Heart left ventricle (tissue), 16 donors: Measurements from ENCODE around the gene TGFB1. TPM values are rescaled to one million over a fixed set of nuclear protein-coding genes. Genes with fewer than 3 reads are reported as not detected.

ENCODE experiments used
- ATAC-seq, 4 donors: fragments of 200-7000 bp; cut with Tn5 transposase; one replicate each; pipeline ENCODE4 v1.9.1; 2020 to 2022; ENCODE audit warnings: moderate library complexity in 4 of 4, mild to moderate bottlenecking in 3 of 4, moderate number of reproducible peaks in 1 of 4
- DNase-seq, 5 donors: peaks; one replicate each; pipeline ENCODE4 v3.0.0-alpha.2; 2020
- H3K27ac ChIP-seq, 12 donors: fragments of 200-600 bp; sonication (generic) in 4 of 12; one replicate each; pipeline versions ENCODE4 v1.5.0 to v1.8.0; 2016 to 2022; ENCODE audit warnings: mild to moderate bottlenecking in 2 of 12
- H3K27me3 ChIP-seq, 9 donors: fragments of 200-600 bp; sonication (generic) in 2 of 9; one replicate each; pipeline versions ENCODE4 v1.5.1 to v1.8.0; 2016 to 2022; ENCODE audit warnings: mild to moderate bottlenecking in 3 of 9
- H3K36me3 ChIP-seq, 9 donors: fragments of 200-600 bp; sonication (generic) in 2 of 9; one replicate each; pipeline versions ENCODE4 v1.5.0 to v1.8.0; 2018 to 2022; ENCODE audit warnings: mild to moderate bottlenecking in 2 of 9
- H3K4me1 ChIP-seq, 12 donors: fragments of 200-600 bp; sonication (generic) in 4 of 12; one replicate each; pipeline versions ENCODE4 v1.5.0 to v1.8.0; 2016 to 2022; ENCODE audit warnings: mild to moderate bottlenecking in 3 of 12
- H3K4me3 ChIP-seq, 12 donors: fragments of 200-600 bp; sonication (generic) in 4 of 12; one replicate each; pipeline versions ENCODE4 v1.5.0 to v1.8.0; 2017 to 2022; ENCODE audit warnings: mild to moderate bottlenecking in 9 of 12, moderate library complexity in 4 of 12
- H3K9me3 ChIP-seq, 12 donors: fragments of 200-600 bp; sonication (generic) in 4 of 12; one replicate each; pipeline versions ENCODE4 v1.5.0 to v1.8.0; 2016 to 2022; ENCODE audit warnings: mild to moderate bottlenecking in 1 of 12
- CTCF ChIP-seq, 12 donors: fragments of 200-600 bp; sonication (generic) in 4 of 12; IDR thresholded peaks; one replicate each; pipeline versions ENCODE4 v1.5.0 to v1.8.0; 2018 to 2022; ENCODE audit warnings: antibody characterized with exemption in 12 of 12, mild to moderate bottlenecking in 5 of 12
- POLR2A ChIP-seq, 2 donors: fragments of 450-650 bp; IDR thresholded peaks; one replicate each; pipeline ENCODE4 v1.6.1; 2017; ENCODE audit warnings: antibody characterized with exemption in 2 of 2, mild to moderate bottlenecking in 2 of 2, moderate library complexity in 2 of 2
- WGBS, 4 donors: extraction: QIAGEN DNeasy Blood & Tissue Kit in 2 of 4; methylation state at CpG; one replicate each; pipeline versions ENCODE4 v1.1.5 to v1.1.7; 2013 to 2018; 5-methylcytosine and 5-hydroxymethylcytosine counted together
- intact Hi-C, 10 donors: fragments of 100-400 bp; cut with DNase I; formaldehyde crosslinking; loops; one replicate each; pipeline versions ENCODE4 v1.11.1 to v1.14.2; 2022
- polyA plus RNA-seq, 2 donors: library from polyadenylated mRNA; stranded (reverse); fragments of 200-250 nt; gene quantifications; one replicate each; pipeline ENCODE4 v1.2.3, GENCODE V29; 2013
- total RNA-seq, 9 donors: library from RNA; depleted of rRNA in 2 of 9; stranded (reverse); fragments of >200 nt in 2 of 9; fragmentation: NEBNext Ultra II Directional in 3 of 9; extraction: Animal tissue kit (Norgen Biotek cat#: 25700) in 3 of 9; gene quantifications; one replicate each; pipeline versions ENCODE4 v1.1.0 to v1.2.4, GENCODE V29; 2016 to 2023
- donor health status: ischemic (EF 13 %, LVEDD 7.1; RV severe dilation, severe dysfunction).
- donor health status: healthy with polysubstance abuse.
- donor health status: DM: no; HTN: yes; CAD: no.
- donor health status: DM: no; HTN: no; CAD: no.
- donor health status: ischemic (EF 25% LVEDD 6.9; RV normal size, moderate dysfunction).
- donor health status: ischemic (EF 25% LVEDD 5.7; RV mildly dilated, moderate dysfunction).
- donor health status: healthy.
- donor health status: DM: yes; HTN: yes; CAD: no.
- donor health status: ischemic (EF 35%, LVEDD 5.7; RV mildly dilated, moderate dysfunction).
- donor health status: nonischemic (EF 11% LVEDD 7.7; RV severe dilation, severe dysfunction).
- donor health status: DM: yes; HTN: yes; CAD: no.
- donor health status: PGD.
- donor health status: ischemic (EF 29% LVEDD 5.4; RV normal size, mild dysfunction).
- donor health status: nonischemic (EF 23%, LVEDD 6.1; RV moderate dilation, normal function).

The TGFB1 gene
- total and polyA plus RNA-seq, 11 donors: 9.4 to 68.8 (median 13.9) TPM

DNA sequence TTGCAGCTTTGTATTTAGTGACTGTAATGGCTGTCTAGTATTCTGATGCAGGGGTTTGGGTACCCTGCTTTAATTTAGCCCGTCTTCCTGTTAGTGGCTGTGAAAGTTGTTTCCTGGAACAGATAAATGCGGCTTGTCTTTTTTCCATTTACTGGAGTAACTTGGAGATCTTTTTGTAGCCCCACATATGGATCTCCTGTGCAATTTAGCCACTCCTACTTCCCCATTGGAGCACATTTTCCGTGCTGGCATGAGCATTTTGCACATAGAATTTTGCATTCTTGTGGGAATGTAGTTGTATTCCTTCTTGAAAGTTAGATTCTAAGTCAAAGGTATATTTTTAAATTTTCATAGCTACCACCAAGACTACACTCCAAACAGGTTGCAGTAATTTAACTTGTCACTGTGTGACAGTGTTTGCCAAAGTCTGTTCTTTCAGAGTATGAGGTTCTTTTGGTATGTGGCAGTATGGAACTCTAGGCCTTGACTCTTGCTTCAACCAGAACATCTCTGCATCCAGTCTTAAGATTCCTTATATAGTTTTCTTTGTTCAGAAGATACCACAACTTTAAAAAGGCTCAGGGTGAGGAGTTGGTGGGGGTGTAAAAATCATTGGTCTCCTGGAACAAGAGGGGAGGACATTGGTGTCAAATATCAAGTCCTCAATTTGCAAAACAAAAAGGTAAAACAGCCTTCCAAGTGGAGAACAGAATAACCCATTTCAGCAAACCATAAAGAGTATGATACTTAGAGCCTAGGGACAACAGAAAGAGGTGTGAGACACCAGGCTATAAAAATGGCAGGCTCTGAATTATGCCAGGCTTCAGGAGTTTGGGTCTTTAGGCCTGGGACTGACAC is 64.8 kb downstream of the TGFB1 start:
- Histone ChIP-seq H3K36me3 (peaks cover 0 to 100% (median 98%) of the 10 kb centered on the region in 9 donors), H3K9me3 (no peaks in the 10 kb centered on the region), H3K4me1 (no peaks in the 10 kb centered on the region), H3K27me3 (no peaks in the 10 kb centered on the region), H3K4me3 (no peak overlapping the region), H3K27ac (no peak overlapping the region)
- WGBS, 4 donors: 78 to 84% (median 81%) methylated on average over 3 of the region's 3 CpGs
- no peak for TF ChIP-seq POLR2A (IDR thresholded peaks at IDR 0.05)
- TF ChIP-seq CTCF (IDR thresholded peaks at IDR 0.05): no peak
- DNase-seq (no peak), ATAC-seq (no peak)
- intact Hi-C loops: no loop called here

Other genes with a start within 250 kb of the TGFB1 start
- gene CYP2F1, start 239.5 kb downstream of the TGFB1 start, total RNA-seq: not detected
- gene CYP2F1, start 239.5 kb downstream of the TGFB1 start, polyA plus RNA-seq: not detected
- gene CYP2S1, start 160.7 kb downstream of the TGFB1 start, total RNA-seq: 1 to 10 TPM in 2 of 9 donors, under 1 TPM in 7; 0.18 to 3.8 (median 0.37) TPM
- under 1 TPM; 0.11 to 0.35 TPM for gene CYP2S1, start 160.7 kb downstream of the TGFB1 start, polyA plus RNA-seq
- gene AXL, start 134.7 kb downstream of the TGFB1 start, total RNA-seq: 10 to 100 TPM in 7 of 9 donors, 1 to 10 TPM in 2; 9.3 to 62.5 (median 13.2) TPM
- 10 to 100 TPM in 1 of 2 donors, 1 to 10 TPM in 1; 5.0 to 21.1 TPM for gene AXL, start 134.7 kb downstream of the TGFB1 start, polyA plus RNA-seq
- 100 to 1,000 TPM in 7 of 9 donors, 10 to 100 TPM in 2; 88.7 to 138 (median 115) TPM for gene HNRNPUL1, start 89.5 kb downstream of the TGFB1 start, total RNA-seq
- 10 to 100 TPM; 64.2 to 91.0 TPM for gene HNRNPUL1, start 89.5 kb downstream of the TGFB1 start, polyA plus RNA-seq
- gene CCDC97, start 43.8 kb downstream of the TGFB1 start, total RNA-seq: 10 to 100 TPM; 10.0 to 22.2 (median 14.2) TPM
- gene CCDC97, start 43.8 kb downstream of the TGFB1 start, polyA plus RNA-seq: 10 to 100 TPM; 12.8 to 16.0 TPM
- gene B9D2, start 10.2 kb upstream of the TGFB1 start, total RNA-seq: 1 to 10 TPM; 2.0 to 5.1 (median 3.3) TPM
- 10 to 100 TPM in 1 of 2 donors, 1 to 10 TPM in 1; 1.9 to 14.6 TPM for gene B9D2, start 10.2 kb upstream of the TGFB1 start, polyA plus RNA-seq
- gene TMEM91, start 22.6 kb upstream of the TGFB1 start, total RNA-seq: 1 to 10 TPM; 1.0 to 5.4 (median 2.5) TPM
- gene TMEM91, start 22.6 kb upstream of the TGFB1 start, polyA plus RNA-seq: 1 to 10 TPM; 2.5 to 6.7 TPM
- gene EXOSC5, start 43.4 kb upstream of the TGFB1 start, total RNA-seq: 10 to 100 TPM in 8 of 9 donors, 1 to 10 TPM in 1; 9.6 to 18.6 (median 13.7) TPM
- gene EXOSC5, start 43.4 kb upstream of the TGFB1 start, polyA plus RNA-seq: 10 to 100 TPM; 21.2 to 40.4 TPM
- gene BCKDHA, start 43.9 kb upstream of the TGFB1 start, total RNA-seq: 100 to 1,000 TPM in 2 of 9 donors, 10 to 100 TPM in 7; 32.0 to 149 (median 39.2) TPM
- gene BCKDHA, start 43.9 kb upstream of the TGFB1 start, polyA plus RNA-seq: 10 to 100 TPM; 39.1 to 74.4 TPM
- 10 to 100 TPM in 3 of 9 donors, 1 to 10 TPM in 6; 6.4 to 11.5 (median 9.4) TPM for gene B3GNT8, start 73.5 kb upstream of the TGFB1 start, total RNA-seq
- 10 to 100 TPM in 1 of 2 donors, 1 to 10 TPM in 1; 5.0 to 12.6 TPM for gene B3GNT8, start 73.5 kb upstream of the TGFB1 start, polyA plus RNA-seq
- 100 to 1,000 TPM in 6 of 9 donors, 10 to 100 TPM in 3; 67.9 to 138 (median 102) TPM for gene DMAC2, start 86.0 kb upstream of the TGFB1 start, total RNA-seq
- gene DMAC2, start 86.0 kb upstream of the TGFB1 start, polyA plus RNA-seq: 100 to 1,000 TPM; 121 to 130 TPM
- under 1 TPM in 1 of 9 donors, not detected in 8; 0.30 TPM for gene ERICH4, start 89.2 kb upstream of the TGFB1 start, total RNA-seq
- under 1 TPM in 1 of 2 donors, not detected in 1; 0.10 TPM for gene ERICH4, start 89.2 kb upstream of the TGFB1 start, polyA plus RNA-seq
- 1 to 10 TPM in 2 of 9 donors, under 1 TPM in 6, not detected in 1; 0.27 to 5.7 (median 0.66) TPM for gene CEACAM21, start 222.2 kb upstream of the TGFB1 start, total RNA-seq
- gene CEACAM21, start 222.2 kb upstream of the TGFB1 start, polyA plus RNA-seq: under 1 TPM in 1 of 2 donors, not detected in 1; 0.50 TPM